Common myeloid progenitor, CD34-positive (primary cell): ENCODE results near the gene DOK3.

Experiments used
- CTCF ChIA-PET: fragments of 350-600 bp; sonication (Branson Sonifier 250); formaldehyde crosslinking; loops from one replicate; lab custom pipeline; 2021; ENCODE audit warnings: antibody characterized with exemption; lab: Charles Lee
- POLR2A ChIA-PET: fragments of 350-600 bp; sonication (Branson Sonifier 250); formaldehyde crosslinking; loops from one replicate; lab custom pipeline; 2021; ENCODE audit warnings: antibody characterized with exemption; lab: Charles Lee
- DNase-seq, 3 donors: peaks; one replicate each; pipeline versions ENCODE4 v3.0.0 to v3.0.0-alpha.2; 2013
- H3K27ac ChIP-seq, 2 experiments: 1 replicate in 1 of 2; 2 replicates in 1 of 2; pipeline ENCODE4 v1.7.0; 2013; ENCODE audit warnings: inconsistent platforms in 2 of 2, low read length in 2 of 2, mild to moderate bottlenecking in 2 of 2, low read depth in 1 of 2, moderate library complexity in 1 of 2; ENCODE audit not compliant: severe bottlenecking in 2 of 2, insufficient read depth in 1 of 2, poor library complexity in 1 of 2
- H3K27me3 ChIP-seq, 5 experiments: replicated peaks in 2 of 5; 1 replicate in 3 of 5; 2 replicates in 2 of 5; pipeline versions ENCODE4 v1.6.1 to v1.7.0; 2013; ENCODE audit warnings: low read length in 4 of 5, mild to moderate bottlenecking in 2 of 5, moderate library complexity in 2 of 5, inconsistent platforms in 1 of 5; ENCODE audit not compliant: insufficient read depth in 5 of 5, control insufficient read depth in 4 of 5
- H3K36me3 ChIP-seq, 4 experiments: 1 replicate in 2 of 4; 2 replicates in 2 of 4; pipeline versions ENCODE4 v1.6.1 to v1.7.0; 2013; ENCODE audit warnings: low read length in 3 of 4, control low read depth in 1 of 4, mild to moderate bottlenecking in 1 of 4; ENCODE audit not compliant: control insufficient read depth in 4 of 4, insufficient read depth in 4 of 4
- H3K4me1 ChIP-seq, 4 experiments: 1 replicate in 3 of 4; 2 replicates in 1 of 4; pipeline versions ENCODE4 v1.6.1 to v1.7.1; 2013; ENCODE audit warnings: low read length in 3 of 4, mild to moderate bottlenecking in 3 of 4, control low read depth in 1 of 4, inconsistent platforms in 1 of 4, moderate library complexity in 1 of 4; ENCODE audit not compliant: control insufficient read depth in 4 of 4, insufficient read depth in 4 of 4; ENCODE audit errors: control extremely low read depth in 1 of 4
- H3K4me3 ChIP-seq, 7 experiments: 1 replicate in 4 of 7; 2 replicates in 3 of 7; pipeline versions ENCODE4 v1.5.1 to v1.7.0; 2013; ENCODE audit warnings: mild to moderate bottlenecking in 7 of 7, low read length in 6 of 7, moderate library complexity in 6 of 7, inconsistent platforms in 2 of 7, low read depth in 2 of 7, control low read depth in 1 of 7; ENCODE audit not compliant: insufficient read depth in 4 of 7, control insufficient read depth in 1 of 7; ENCODE audit errors: extremely low read depth in 1 of 7
- H3K9me3 ChIP-seq, 5 experiments: 1 replicate in 4 of 5; 2 replicates in 1 of 5; pipeline versions ENCODE4 v1.6.1 to v1.7.1; 2013; ENCODE audit warnings: low read length in 4 of 5, mild to moderate bottlenecking in 2 of 5, inconsistent platforms in 1 of 5, low read depth in 1 of 5, moderate library complexity in 1 of 5; ENCODE audit not compliant: control insufficient read depth in 4 of 5, insufficient read depth in 2 of 5; ENCODE audit errors: control extremely low read depth in 1 of 5
- WGBS: methylation state at CpG from one replicate; pipeline ENCODE4 v1.1.5; 2013; ENCODE audit not compliant: insufficient coverage; 5-methylcytosine and 5-hydroxymethylcytosine counted together

Gene DOK3

GRCh38 chr5:177510567-177511053 lies 984 bp upstream of the DOK3 start:
- H3K27me3 ChIP-seq, result no peaks in the 10 kb centered on the region
- H3K36me3 ChIP-seq, result peaks cover 0 to 57% (median 49%) of the 10 kb centered on the region in 4 experiments
- CTCF ChIA-PET, result interaction anchor here (1.2 to 12.3 kb wide), 6 partner anchors 11 to 141 kb away, joined by 3 to 206 read pairs (median 4); partner anchors contain the start of gene PDLIM7
- peaks cover 5 to 55% (median 52%) of the 10 kb centered on the region in 4 experiments for H3K4me1 ChIP-seq
- peak in 2 of 3 donors; percentile 78 to 81 for DNase-seq
- 60% methylated on average over 15 of the region's 15 CpGs for WGBS
- H3K27ac ChIP-seq, result peak overlapping the region; percentile 58 to 82
- POLR2A ChIA-PET, result interaction anchor here (1.0 to 1.1 kb wide), 2 partner anchors 56 to 141 kb away, joined by 3 read pairs; no protein-coding TSS in a partner anchor
- H3K4me3 ChIP-seq, result peak overlapping the region in 4 of 7 experiments; percentile 71 to 83 (median 78)
- H3K9me3 ChIP-seq, result no peaks in the 10 kb centered on the region

DNA sequence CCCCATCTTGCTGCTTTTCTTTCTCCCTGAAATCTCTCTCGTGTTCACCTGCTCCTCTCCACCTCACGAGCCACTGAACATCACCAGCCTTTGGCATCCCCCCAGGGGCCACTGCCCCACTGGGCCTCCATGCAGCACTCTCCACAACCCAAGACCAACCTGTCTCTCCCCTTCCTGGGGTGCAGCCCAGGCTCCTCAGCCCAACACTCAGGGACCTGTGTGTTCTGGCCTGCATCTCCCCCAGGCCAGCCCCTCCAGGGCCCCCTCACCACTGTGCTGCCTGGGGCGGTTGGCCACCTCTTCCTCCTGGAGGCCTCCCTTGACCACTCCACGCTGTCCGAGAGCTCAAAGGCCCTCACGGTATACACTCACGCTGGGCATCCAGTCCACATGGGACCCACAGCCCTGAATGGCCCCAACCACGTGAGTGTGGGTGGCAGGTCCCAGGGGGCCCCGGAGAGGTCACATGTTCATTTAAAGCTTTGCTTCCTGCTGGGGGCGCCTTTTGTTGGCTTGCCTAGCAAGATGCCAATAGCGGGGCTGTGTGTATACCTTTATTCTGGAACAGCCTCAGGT lies 453 bp upstream of the DOK3 start:
- CTCF ChIA-PET, result interaction anchor here (1.2 to 12.3 kb wide), 8 partner anchors 11 to 120 kb away, joined by 3 to 206 read pairs (median 4); partner anchors contain the start of gene PDLIM7
- Histone ChIP-seq H3K27me3 (no peaks in the 10 kb centered on the region), H3K4me3 (peak overlapping the region; percentile 3 to 83 (median 71)), H3K9me3 (no peaks in the 10 kb centered on the region), H3K36me3 (peaks cover 0 to 56% (median 49%) of the 10 kb centered on the region in 4 experiments), H3K27ac (peak overlapping the region; percentile 58 to 82), H3K4me1 (peaks cover 3 to 51% (median 47%) of the 10 kb centered on the region in 4 experiments)
- WGBS, result 23% methylated on average over 7 of the region's 11 CpGs
- DNase-seq, result peak in 2 of 3 donors; percentile 24 to 46
- POLR2A ChIA-PET, result interaction anchor here (0.6 to 1.0 kb wide), 2 partner anchors 56 to 396 kb away, joined by 3 read pairs; no protein-coding TSS in a partner anchor

- H3K9me3 ChIP-seq, result no peaks in the 10 kb centered on the region
- peak overlapping the region; percentile 58 to 82 for H3K27ac ChIP-seq
- peak in 2 of 3 donors; percentile 84 to 89 for DNase-seq
- 0% methylated on average over 7 of the region's 8 CpGs for WGBS
- POLR2A ChIA-PET, result interaction anchor here (0.6 to 1.4 kb wide), 4 partner anchors 11 to 53 kb away, joined by 3 to 6 read pairs (median 4); partner anchors contain the start of gene PDLIM7
- H3K4me1 ChIP-seq, result peaks cover 3 to 51% (median 47%) of the 10 kb centered on the region in 4 experiments
- peaks cover 0 to 56% (median 46%) of the 10 kb centered on the region in 4 experiments for H3K36me3 ChIP-seq
- H3K4me3 ChIP-seq, result peak overlapping the region; percentile 28 to 83 (median 71)
- no peaks in the 10 kb centered on the region for H3K27me3 ChIP-seq
- CTCF ChIA-PET, result interaction anchor here (1.0 to 12.3 kb wide), 18 partner anchors 13 to 199 kb away, joined by 3 to 206 read pairs (median 4); partner anchors contain the start of genes PDLIM7, PFN3 and SLC34A1
Observed at GRCh38 chr5:177508837-177509236, 789 bp downstream of the DOK3 start.

DNA sequence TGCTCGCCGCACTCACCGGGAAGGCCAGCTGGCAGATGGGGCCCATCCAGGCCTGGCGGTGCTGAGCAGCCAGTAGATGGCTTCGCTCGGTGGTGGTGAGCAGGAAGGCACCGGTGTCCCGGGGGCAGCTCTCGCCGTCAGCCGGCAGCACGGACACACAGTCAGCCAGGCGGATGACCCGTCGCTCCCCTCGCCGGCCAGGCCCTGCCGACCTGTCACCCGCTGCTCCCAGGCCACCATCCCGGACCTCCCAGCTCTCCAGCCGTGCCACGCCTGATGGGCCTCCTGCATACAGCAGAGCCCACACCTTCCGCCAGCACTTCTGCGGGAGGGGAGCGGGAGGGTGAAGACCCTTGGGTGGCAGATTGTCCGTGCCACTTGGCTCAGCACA lies 1.4 kb downstream of the DOK3 start:
- ChIA-PET POLR2A (interaction anchor here (1.1 to 1.4 kb wide), 3 partner anchors 11 to 45 kb away, joined by 3 to 6 read pairs (median 5); partner anchors contain the start of gene PDLIM7), CTCF (interaction anchor here (1.0 to 12.3 kb wide), 21 partner anchors 11 to 199 kb away, joined by 3 to 206 read pairs (median 4); partner anchors contain the start of genes PDLIM7 and SLC34A1)
- Histone ChIP-seq H3K4me1 (peaks cover 3 to 51% (median 47%) of the 10 kb centered on the region in 4 experiments), H3K36me3 (peaks cover 0 to 56% (median 48%) of the 10 kb centered on the region in 4 experiments), H3K27me3 (no peaks in the 10 kb centered on the region), H3K9me3 (no peaks in the 10 kb centered on the region), H3K4me3 (peak overlapping the region in 6 of 7 experiments; percentile 49 to 83 (median 74)), H3K27ac (peak overlapping the region; percentile 58 to 82)
- peak in 1 of 3 donors; percentile 46 for DNase-seq
- WGBS, result 7% methylated on average over 16 of the region's 26 CpGs

DNA sequence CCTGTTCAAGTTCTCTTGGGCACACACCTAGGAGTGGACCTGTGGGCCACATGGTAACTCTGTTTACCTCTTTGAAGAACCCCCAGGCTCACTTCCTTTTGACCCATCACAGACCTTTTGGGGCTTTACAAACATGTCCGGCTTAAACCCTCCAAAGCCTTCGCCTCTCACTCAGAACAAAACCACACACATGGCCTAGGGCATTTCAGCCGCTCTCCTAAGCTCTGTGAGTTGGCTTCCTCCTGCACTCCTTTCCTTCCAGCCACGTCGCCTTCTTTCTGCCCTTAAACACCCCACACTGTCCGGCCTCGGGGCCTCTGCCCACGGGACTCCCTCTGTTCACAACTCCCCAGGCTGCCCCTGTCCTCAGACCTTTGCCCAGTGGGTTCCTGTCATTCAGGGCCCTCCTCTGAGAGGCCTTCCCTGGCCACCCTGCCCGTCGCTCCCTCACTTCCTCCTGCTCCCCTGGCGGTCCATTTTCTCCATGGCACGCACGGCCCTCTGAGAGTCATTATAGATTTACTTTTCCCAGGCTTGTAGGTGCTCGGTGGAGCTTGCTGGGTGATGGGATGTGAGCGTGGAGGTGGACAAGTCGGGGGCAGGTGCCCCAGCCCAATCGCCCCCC lies 1.9 kb downstream of the DOK3 start:
- POLR2A ChIA-PET, result interaction anchor here (0.6 to 1.4 kb wide), 5 partner anchors 10 to 54 kb away, joined by 3 to 6 read pairs (median 4); partner anchors contain the start of gene PDLIM7

DNA sequence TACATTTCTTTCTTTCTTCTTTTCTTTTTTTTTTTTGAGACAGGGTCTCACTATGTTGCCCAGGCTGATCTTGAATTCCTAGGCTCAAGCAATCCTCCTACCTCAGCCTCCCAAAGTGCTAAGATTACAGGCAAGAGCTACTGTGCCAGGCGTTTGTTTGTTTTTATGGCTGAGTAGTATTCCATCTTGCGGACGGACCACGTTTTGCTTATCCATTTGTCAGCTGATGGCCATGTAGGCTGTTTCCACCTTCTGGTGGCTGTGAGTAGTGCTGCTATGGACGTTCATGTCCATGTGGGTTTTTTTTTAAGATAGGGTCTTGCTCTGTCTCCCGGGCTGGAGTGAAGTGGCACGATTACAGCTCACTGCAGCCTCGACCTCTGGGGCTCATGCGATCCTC lies 2.5 kb downstream of the DOK3 start:
- DNase-seq, result peak in 2 of 3 donors; percentile 76 to 79
- Histone ChIP-seq H3K4me3 (peak overlapping the region in 3 of 7 experiments; percentile 77 to 83 (median 80)), H3K27me3 (no peaks in the 10 kb centered on the region), H3K36me3 (peaks cover 0 to 56% (median 46%) of the 10 kb centered on the region in 4 experiments), H3K27ac (peak overlapping the region; percentile 64 to 82), H3K9me3 (no peaks in the 10 kb centered on the region), H3K4me1 (peaks cover 3 to 51% (median 47%) of the 10 kb centered on the region in 4 experiments)
- POLR2A ChIA-PET, result interaction anchor here (0.6 to 0.7 kb wide), 2 partner anchors 10 to 53 kb away, joined by 3 to 4 read pairs; partner anchors contain the start of gene PDLIM7
- CTCF ChIA-PET, result interaction anchor here (1.0 to 12.3 kb wide), 17 partner anchors 9 to 198 kb away, joined by 3 to 206 read pairs (median 5); partner anchors contain the start of genes PDLIM7 and SLC34A1
- 85% methylated on average over 8 of the region's 9 CpGs for WGBS

More for the DNA sequence above, 1.9 kb downstream of the DOK3 start:
- CTCF ChIA-PET, result interaction anchor here (1.0 to 12.3 kb wide), 21 partner anchors 8 to 198 kb away, joined by 3 to 206 read pairs (median 5); partner anchors contain the start of genes PDLIM7 and SLC34A1
- peak in 2 of 3 donors; percentile 48 to 64 for DNase-seq
- H3K36me3 ChIP-seq, result peaks cover 0 to 56% (median 48%) of the 10 kb centered on the region in 4 experiments
- H3K4me1 ChIP-seq, result peaks cover 3 to 51% (median 47%) of the 10 kb centered on the region in 4 experiments
- H3K4me3 ChIP-seq, result peak overlapping the region in 6 of 7 experiments; percentile 49 to 83 (median 74)
- H3K27me3 ChIP-seq, result no peaks in the 10 kb centered on the region
- no peaks in the 10 kb centered on the region for H3K9me3 ChIP-seq
- WGBS, result 6% methylated on average over 8 of the region's 17 CpGs
- peak overlapping the region; percentile 64 to 82 for H3K27ac ChIP-seq
